ENCODE results near the gene WWOX.

DNA sequence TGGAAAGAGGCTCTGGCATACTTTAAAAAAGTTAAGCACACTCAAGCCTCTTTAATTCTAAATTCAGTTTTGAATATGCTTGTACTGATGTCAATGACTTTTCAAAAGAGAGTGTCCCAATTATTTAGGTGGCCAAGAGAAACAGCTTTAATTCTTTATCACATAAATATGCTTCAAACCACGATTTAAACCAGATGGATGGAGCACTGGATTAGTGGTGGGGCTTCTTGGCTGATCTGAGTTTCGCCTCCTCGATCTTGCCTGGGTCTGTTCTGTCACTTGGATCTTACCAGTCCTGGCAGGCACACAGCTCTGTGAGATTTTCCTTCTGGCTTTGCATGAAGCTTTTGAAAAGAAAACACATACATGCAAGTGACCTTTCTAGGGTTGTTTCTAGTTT, 1033.2 kb downstream of the WWOX start:
- TF ChIP-seq EZH2 (IDR thresholded peaks at IDR 0.05; ENCODE audit: low read depth): no peak
- TF ChIP-seq, protein P1, sequence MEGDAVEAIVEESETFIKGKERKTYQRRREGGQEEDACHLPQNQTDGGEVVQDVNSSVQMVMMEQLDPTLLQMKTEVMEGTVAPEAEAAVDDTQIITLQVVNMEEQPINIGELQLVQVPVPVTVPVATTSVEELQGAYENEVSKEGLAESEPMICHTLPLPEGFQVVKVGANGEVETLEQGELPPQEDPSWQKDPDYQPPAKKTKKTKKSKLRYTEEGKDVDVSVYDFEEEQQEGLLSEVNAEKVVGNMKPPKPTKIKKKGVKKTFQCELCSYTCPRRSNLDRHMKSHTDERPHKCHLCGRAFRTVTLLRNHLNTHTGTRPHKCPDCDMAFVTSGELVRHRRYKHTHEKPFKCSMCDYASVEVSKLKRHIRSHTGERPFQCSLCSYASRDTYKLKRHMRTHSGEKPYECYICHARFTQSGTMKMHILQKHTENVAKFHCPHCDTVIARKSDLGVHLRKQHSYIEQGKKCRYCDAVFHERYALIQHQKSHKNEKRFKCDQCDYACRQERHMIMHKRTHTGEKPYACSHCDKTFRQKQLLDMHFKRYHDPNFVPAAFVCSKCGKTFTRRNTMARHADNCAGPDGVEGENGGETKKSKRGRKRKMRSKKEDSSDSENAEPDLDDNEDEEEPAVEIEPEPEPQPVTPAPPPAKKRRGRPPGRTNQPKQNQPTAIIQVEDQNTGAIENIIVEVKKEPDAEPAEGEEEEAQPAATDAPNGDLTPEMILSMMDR (conservative IDR thresholded peaks at IDR 0.05): no peak

Data from PC-9 (cell line).